HG02759 (cell line): ENCODE results near the gene MAP2K7.

Experiments
- ATAC-seq: cut with Tn5 transposase; IDR thresholded peaks from one replicate; pipeline ENCODE4 v1.9.1; 2021; ENCODE audit warnings: mild to moderate bottlenecking, moderate library complexity; ENCODE audit not compliant: unreplicated experiment

The MAP2K7 gene

DNA sequence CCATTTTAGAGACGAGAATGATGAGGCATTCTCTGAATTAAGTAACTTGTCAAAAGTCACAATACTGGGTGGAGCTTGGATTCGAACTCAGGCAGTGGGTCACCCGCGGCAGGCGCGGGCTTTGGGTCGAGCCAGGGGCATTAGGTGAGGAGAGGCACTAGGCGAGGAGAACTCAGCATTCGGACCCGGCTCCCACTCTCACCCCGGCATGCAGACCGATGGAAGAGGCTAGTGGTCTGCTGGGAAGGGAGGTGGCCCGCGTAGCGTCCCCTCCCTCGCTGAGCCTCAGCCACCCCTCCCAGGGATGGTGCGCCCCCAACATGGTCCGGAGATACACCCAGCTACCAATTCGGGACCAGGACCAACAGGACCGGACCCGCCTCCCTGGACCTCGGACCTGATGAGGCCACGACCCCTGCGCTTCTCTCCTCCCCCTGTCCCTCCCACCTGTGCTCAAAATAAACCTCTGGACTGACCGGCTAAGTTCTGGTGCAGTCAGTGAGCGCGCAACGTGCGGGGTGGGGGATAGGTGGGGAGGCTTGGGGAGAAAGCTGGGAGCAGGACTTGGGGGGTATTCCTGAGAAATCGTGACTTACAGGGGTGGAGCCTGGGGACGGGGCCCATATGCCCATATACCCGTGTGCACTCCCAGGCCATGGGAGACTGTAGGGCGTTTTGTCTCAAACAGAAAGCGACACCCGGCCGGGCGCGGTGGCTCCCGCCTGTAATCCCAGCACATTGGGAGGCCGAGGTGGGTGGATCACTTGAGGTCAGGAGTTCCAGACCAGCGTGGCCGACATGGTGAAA lies 15.1 kb downstream of the MAP2K7 start:
- ATAC-seq, result no peak

DNA sequence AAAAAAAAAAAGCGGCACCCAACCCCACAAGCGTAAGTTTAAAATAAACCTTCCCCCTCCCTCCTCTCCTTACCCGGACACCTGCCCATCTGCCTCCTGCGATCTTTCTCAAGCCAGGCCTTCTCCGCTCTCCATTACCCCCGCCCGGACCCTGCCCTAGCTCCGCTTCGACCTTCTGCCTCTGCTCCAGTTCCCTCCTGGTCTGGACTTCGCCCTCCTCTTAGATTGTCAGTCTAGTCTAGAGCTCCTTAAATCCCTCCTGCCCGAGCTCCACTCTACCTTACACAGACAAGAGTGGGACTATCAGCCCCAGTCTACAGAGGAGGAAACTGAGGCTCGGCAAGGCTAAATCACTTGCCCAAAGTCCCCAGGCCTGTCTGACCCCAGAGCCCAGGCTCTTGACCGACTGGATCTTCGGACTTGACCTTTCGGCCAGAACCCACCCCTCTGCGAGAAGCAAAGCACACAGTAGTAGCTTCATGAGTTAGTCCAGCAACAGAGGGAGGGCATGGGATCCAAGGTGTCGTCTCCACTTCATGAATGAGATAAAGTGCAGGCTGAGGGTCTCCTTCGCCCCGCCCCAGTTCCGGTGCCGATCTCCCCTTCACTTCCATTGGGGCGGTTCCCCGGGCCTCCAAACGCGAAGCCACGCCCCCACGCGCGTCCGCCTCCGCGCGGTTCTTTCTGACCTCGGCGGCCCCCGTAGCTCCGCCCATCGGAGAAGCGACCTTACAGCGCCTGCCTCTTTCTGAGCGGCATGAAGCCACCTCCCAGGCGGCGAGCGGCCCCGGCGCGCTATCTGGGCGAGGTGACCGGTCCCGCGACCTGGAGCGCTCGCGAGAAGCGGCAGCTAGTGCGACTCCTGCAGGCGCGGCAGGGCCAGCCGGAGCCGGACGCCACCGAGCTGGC lies 16.2 kb downstream of the MAP2K7 start, which contains the start of gene SNAPC2:
TSS of gene SNAPC2 (plus strand) at position 729 of the 909 bp plus-strand sequence. CDS start at position 758, 29 bp downstream.
- peak; percentile 72 for ATAC-seq

DNA sequence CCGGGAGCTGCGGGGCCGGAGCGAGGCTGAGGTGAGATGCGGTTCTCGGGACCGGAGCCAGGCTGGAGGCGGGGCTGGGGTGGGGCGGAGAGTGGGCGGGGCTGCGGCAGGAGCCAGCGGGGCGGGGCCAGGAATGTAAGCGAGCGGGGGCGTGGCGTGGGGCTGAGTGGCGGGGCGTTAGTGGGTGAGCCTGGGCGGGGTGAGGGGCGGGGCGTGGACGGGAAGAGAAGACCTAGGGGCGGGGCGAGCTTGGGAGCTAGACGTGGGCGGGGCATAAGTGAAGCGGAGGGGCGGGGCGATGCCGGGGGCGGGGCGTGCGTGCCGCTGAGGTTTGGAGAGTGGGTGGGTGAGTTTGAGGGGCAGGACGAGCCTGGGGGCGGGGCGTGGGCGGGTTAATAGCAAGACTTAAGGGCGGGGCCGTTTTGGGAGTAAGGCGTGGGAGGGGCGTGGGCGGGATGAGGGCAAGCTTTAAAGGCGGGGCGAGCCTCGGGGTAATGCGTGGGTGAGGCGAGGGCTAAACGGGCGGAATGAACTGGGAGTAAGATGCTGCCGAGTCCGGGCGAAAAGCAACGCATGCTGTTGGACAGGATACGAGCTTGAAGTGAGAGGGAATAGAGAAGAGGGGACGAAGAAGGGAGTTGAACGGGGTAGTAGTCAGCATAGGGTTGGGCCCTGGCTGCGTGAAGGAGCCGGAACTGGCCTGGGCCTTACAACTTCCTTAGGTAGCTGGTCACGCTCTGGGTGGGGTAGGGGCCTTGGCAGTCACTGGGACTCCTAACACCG lies 17.0 kb downstream of the MAP2K7 start:
- peak; percentile 42 for ATAC-seq

DNA sequence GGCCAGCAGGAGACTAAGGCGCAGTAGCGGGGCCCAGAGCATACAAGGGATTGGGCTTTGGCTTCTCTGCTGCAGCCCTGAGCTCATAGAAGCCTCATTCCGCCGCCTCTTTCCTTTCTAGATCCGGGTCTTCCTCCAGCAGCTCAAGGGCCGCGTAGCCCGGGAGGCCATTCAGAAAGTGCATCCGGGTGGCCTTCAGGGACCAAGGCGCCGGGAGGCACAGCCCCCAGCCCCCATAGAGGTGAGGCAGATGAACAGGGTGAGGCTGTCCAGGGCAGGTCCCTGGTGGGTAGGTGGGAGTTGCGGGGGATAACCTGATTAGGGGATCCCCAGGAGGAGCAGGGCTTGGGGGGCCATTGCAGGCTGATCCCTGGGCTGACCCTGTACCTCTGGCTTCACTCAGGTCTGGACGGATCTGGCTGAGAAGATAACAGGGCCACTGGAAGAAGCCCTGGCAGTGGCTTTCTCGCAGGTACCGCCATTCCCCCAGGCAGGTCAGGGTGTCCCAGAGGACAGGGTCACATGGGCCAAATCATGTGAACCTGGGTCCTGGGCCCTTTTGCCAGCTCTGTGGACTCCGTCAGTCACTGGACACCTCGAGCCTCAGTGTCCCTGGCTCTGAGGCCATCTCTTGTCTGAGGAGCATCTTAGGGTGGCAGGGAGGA lies 17.8 kb downstream of the MAP2K7 start:
- no peak for ATAC-seq

DNA sequence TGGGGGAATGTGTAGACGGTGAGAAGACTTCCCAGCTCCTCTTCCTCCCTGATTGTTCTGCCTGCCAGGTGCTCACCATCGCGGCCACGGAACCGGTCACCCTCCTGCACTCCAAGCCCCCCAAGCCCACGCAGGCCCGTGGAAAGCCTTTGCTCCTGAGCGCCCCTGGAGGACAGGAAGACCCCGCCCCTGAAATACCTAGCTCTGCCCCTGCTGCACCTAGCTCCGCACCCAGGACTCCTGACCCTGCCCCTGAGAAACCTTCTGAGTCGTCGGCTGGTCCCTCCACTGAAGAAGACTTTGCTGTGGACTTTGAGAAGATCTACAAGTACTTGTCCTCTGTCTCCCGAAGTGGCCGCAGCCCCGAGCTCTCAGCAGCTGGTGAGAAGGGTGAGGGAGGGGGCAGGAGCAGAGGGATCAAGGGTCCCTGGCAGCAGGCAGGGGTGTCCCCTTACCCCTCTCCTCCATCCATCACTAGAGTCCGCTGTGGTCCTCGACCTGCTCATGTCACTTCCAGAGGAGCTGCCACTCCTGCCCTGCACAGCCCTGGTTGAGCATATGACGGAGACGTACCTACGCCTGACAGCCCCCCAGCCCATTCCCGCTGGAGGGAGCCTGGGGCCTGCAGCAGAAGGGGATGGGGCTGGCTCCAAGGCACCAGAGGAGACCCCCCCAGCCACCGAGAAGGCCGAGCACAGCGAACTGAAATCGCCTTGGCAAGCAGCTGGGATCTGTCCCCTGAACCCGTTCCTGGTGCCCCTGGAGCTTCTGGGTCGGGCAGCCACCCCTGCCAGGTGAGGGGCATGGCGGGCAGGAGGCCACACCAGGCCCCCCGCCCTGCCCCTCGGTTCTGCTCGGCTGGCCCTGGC lies 18.5 kb downstream of the MAP2K7 start:
- ATAC-seq, result no peak

DNA sequence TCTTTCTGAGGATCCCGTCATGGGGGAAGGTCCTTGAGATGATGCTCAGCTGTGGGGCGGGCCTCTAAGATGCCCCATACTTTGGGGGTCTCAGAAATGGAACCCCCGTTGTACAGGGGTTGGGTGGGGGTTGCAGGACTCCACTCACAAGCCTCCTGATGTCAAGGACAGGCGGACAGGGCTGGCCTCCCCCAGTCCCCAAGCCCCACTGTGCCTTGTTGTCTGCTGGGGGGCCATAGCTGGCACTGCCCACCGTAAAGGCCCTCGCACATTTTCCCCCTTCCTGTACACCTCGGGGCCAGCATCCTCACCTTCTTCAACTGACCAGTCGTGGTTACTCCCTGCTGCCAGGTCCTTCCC lies 19.1 kb downstream of the MAP2K7 start:
- no peak for ATAC-seq

DNA sequence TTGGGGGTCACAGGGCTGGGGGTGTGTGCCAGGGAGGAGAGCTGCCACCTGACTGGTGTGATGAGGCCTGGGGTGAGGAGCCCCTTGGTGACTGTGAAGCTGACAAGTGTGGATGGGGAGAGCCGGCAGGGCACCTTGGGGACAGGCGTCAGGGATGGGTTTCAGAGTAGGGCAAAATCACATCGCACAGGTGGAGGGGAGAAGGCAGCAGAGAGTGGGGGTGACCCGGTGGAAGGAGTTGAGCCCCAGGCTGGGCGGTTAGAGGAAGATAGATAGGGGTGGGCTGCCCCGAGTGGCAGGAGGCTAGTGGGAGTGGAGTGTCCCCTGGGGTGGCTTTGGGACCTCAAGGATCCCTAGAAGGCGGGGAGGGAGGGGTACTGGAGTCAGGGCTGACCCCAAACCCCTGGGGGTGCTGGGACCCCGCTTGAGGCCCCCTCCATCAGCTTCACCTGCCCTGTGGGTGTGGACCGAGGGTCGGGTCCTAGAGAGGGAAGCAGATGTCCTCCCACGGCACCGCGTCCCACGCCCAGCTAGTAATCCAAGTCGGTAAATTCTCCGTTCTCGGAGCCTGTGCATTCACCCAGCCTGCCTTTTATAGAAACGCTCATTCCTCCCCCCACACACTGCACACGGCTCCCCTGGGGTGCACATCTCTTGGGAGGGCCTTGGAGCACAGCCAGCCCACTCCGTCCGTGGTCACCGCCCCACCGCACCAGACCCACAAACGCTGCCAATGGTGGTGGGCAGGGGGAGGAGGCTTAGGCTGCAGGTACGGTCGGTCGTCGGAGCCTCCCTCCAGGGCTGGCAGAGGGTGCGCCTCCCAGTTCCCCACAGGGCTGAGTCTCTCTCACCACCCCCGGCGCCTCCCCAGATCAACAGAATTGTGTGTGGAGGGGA lies 19.9 kb downstream of the MAP2K7 start:
- ATAC-seq, result no peak

DNA sequence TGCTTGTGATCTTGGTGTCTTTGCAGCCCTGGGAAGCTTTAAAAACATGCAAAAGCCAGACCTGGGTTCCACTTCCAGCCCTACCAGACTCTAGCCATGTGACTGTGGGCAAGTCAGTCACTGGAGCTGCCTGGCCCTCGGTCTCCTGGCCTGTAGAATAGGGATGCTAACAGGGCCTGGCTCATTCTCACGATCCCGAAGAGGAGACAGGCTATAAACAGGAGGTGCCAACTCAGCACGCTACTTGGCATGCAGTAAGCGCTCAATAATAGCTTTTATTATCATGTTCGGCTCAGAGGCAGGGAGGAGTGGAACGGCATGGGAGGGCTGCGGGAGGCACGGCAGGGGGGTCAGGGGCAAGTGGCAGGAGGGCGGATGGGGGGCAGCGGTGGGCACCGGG lies 20.6 kb downstream of the MAP2K7 start:
- no peak for ATAC-seq

DNA sequence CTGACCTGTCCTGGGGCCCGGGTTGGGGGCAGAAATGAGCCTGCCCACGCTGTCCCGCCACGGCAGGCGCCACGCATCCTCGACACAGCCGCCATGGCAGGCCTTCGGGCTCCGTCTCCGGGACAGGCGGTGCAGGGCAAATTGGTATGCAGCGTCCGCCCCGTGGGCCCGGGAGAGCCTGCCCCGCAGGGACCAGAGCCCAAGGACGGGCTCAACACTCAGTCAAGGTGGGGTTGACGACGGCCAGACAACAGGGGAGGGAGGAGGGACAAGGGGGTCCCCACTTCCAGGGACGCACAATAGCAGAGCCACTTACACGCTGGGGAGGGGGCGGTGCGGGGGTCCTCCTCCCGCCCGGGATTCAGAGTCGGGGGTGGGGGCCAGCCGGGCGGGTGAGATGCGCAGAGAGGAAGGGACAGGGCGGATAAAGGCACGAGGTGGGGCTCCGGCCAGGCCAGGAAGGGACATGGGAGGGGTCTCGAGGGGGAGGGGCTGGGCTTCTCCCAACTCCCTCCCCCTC lies 21.0 kb downstream of the MAP2K7 start:
- no peak for ATAC-seq

DNA sequence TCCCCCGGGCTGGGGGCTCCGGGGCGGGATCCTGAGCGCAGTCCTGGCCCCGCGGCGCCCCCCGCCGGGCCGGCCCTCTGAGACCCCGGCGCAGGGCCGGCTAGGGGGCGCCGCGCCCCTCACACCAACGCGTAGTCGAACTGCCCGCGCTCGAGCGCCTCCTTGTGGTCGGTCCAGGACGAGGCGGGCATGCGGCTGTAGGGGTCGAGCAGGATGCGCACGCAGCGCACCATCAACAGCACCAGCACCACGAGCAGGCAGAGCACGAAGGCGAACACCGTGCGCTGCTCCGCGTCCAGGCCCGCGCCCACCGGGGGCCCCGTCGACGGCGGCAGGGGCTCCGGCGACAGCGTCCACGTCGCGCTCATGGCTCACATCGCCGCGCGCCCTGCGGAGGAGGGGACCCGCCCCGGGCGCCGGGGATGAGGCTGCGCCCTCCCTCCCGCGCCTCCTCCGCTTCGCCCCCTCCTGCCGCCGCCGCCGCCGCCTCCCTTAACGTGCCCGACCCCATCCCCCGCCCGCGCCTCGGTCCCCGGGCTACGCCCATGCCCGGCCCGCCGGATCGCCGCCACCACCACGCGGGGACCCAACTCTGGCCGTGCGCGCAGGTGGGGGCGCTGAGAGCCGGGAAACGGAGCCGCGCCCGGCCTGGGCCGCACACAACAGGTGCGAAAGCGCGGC lies 21.6 kb downstream of the MAP2K7 start:
- ATAC-seq, result peak; percentile 28

DNA sequence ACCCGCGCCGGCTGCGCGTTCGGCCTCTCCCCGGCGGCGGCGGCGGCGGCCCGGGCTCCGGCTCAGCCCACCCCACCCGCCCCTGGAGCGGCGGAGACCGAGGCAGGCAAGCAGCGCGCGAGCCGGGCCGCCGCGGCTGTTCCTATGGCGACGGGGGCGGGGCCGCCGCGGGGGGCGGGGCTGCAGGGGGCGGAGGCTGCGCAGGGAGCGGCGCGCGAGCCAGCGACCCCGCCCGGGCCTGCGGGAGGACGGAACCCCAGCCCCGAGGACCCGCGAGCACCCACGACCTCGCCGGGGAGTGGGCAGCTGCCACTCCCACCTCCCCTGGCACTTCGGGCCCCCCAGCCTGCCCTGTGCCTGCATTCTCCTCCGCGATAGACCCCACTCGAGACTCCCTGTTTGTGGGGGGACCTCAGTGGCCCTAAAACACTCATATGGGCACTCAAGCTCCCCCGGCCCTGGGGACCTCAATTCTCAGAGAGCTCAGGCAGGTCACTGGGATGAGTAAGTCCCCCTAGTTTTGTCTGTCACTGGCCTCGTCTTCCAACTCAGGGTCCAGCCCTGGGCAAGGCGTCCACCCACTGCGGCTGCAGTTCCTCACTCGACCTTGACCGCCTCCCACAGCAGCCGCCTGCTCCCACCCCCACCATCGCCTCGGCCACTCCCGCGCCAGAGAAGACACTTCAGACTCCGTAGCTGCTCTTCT lies 22.5 kb downstream of the MAP2K7 start, which contains the start of gene CTXN1:
TSS of gene CTXN1 (minus strand) at position 115 of the 706 bp plus-strand sequence. CDS start 597 bp downstream, outside the sequence.
- ATAC-seq, result peak; percentile 49

DNA sequence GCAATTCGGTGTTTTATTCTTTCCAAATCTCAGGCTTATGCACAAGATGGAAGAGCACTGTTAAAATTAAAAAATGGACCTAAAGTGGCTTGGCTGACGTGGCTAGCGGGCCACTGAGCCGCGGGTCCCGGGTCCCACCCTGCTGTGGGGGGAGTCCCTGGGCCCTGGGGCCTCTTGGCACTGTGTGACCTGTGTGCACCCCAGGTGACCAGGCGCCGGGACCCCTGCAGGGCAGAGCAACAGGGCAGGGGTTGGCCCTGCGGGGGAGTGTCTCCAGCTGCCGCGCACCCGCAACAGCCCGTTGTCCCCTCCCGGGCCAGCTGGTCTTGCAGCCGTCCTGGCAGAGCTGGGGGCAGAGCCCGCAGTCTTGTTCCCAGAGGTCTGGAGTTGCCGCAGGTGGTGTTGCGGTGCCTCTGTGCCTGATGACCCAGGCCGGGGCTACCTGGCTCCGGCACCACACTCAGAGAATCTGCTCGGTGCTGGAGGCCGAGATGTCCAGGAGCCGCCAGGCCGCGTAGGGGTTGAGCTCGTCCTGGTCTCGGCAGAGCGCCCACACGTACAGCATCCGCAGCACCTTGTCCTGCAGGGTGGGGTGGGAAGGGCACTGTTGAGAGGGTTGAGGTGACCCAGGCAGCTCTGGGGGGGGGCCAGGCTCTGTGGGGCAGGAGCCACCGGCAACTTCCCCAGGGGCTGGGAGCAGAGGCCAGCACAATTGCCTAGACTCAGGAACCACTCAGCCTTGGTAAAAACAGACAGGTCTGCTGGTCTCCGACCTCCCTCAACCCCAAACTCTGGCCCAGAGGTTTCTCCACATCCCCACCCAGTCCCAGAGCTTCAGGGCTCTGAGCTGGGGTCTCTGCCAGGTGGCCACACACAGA lies 23.3 kb downstream of the MAP2K7 start:
- no peak for ATAC-seq

DNA sequence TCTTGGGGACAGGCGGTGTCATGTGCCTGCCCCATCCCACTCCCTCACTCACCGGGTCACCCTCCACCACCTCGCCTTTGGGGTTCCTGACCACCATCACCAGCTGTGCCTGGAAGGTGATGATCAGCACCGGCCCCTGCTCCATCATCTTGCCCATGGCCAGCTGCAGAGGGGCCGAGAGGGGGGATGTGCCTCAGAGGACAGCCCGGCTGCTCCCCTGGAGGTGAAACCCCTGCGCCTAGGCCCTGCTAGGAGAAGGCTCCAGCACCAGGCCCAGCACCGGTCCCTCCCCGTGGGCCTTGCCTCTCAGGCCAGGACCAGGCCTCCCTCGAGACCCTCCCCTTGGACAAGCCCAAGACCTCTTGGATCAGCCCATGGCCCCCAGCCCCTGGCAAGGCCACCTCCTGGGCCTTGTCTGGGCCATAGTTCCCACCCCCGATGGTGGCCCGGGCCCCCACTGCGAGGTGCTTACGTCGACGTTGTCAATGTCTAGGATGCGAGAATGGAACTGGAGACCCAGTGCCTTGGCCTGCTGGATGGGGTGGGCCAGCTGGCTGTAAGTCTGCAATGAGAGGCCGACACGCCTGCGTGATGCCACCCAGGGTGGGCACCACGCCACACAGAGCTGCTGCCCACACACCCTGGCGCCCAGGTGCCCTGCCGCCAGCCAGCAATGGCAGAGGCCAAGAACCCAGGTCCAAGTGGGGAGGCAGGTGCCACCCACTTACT lies 24.1 kb downstream of the MAP2K7 start:
- ATAC-seq, result no peak

DNA sequence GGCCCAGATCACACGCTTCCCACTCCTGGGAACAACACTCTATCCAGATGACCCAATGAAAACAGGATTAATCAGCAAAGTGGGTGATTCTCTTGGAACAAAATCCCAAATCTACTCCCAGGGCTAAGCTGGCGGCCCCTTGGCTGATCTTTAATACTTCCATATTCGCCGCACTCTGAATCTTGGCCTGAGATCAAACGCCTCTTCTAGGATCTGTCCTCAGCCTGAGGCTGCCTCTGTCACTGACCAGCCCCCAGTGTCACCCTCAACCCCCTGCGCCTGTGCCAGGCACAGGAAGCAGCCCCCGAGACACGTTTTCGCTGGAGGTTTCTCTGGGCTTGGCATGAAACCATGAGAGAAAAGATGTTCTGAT lies 24.6 kb downstream of the MAP2K7 start:
- ATAC-seq, result no peak
